ENCODE results near the gene NEUROD2. TPM values are rescaled to one million over a fixed set of nuclear protein-coding genes. Genes with fewer than 3 reads are reported as not detected.
A peak's percentile ranks its signal among the peaks of the same experiment; 100 is the strongest.

Gene NEUROD2
- total RNA-seq, 1 experiment from 2014 or later: not detected

DNA sequence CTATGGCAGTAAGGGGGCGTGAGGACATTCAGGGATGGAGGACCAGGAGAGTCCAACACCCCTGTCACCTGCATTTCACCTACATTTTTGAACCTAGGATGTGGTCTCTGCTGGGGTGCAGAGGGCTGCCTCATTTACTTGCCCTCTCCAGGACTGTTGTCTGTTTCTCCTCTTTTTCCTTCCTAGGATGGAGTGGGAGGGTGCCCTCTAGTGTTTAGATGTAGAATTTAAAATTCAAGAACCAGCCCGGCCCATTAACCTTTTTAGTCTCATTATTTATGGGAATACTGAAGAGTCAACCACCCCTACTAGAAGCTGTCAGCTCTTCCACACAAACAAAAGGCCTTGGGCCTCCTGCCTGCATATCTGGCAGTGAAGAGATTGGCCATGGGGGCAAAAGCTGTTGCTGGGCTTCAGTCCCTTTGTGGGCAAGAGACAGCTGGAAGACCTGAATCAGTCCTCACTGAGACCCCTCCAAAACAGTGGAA lies 26.7 kb upstream of the NEUROD2 start:
- intact Hi-C loops (cut with micrococcal nuclease; ENCODE audit: unreplicated experiment) (no loop called here), in situ Hi-C loops (cut with HindIII; ENCODE audit: low pct_unique_long_range_greater_than_20kb, low sequenced_read_pairs) (no loop called here)
- peak overlapping the region; percentile 75 for H3K27ac ChIP-seq (ENCODE audit: low read length)
- ATAC-seq (no peak), DNase-seq (ENCODE audit: low read depth, low spot score) (no peak)
- ChIA-PET POLR2A (no interaction called here), CTCF (interaction anchor here (1.1 to 1.6 kb wide), 2 partner anchors 13 to 32 kb away, joined by 3 to 4 read pairs; no protein-coding TSS in a partner anchor)
- peaks cover 55% of the 10 kb centered on the region for H3K4me1 ChIP-seq (ENCODE audit: control insufficient read depth, insufficient read depth, low read length)
- no TSS peak for BruUV-seq (replicated peaks)
- H3K9me3 ChIP-seq (ENCODE audit: control insufficient read depth, insufficient read depth, low read depth, low read length): no peaks in the 10 kb centered on the region
- no peaks in the 10 kb centered on the region for H3K27me3 ChIP-seq (ENCODE audit: control insufficient read depth, insufficient read depth, low read length)
- no peak overlapping the region for H3K4me3 ChIP-seq (ENCODE audit: low read depth in 2 of 2, low read length in 2 of 2)
- TF ChIP-seq CTCF (IDR thresholded peaks at IDR 0.05) (peak; percentile 80), SIN3A (IDR thresholded peaks at IDR 0.05; ENCODE audit: borderline replicate concordance, insufficient read depth, low read depth, low read length) (no peak)
- H3K36me3 ChIP-seq (ENCODE audit: control insufficient read depth, insufficient read depth, low read length): peaks cover 3% of the 10 kb centered on the region; the same call in 1 of the 2 replicates

GRCh38 chr17:39633570-39634183 lies 26.0 kb upstream of the NEUROD2 start:
- Histone ChIP-seq H3K36me3 (ENCODE audit: control insufficient read depth, insufficient read depth, low read length) (peaks cover 3% of the 10 kb centered on the region; the same call in 1 of the 2 replicates), H3K4me3 (ENCODE audit: low read depth in 2 of 2, low read length in 2 of 2) (no peak overlapping the region), H3K27me3 (ENCODE audit: control insufficient read depth, insufficient read depth, low read length) (no peaks in the 10 kb centered on the region), H3K27ac (ENCODE audit: low read length) (peak overlapping the region; percentile 75), H3K4me1 (ENCODE audit: control insufficient read depth, insufficient read depth, low read length) (peaks cover 49% of the 10 kb centered on the region), H3K9me3 (ENCODE audit: control insufficient read depth, insufficient read depth, low read depth, low read length) (no peaks in the 10 kb centered on the region)
- in situ Hi-C loops (cut with HindIII; ENCODE audit: low pct_unique_long_range_greater_than_20kb, low sequenced_read_pairs): no loop called here
- ChIA-PET POLR2A (interaction anchor here (0.6 kb wide), 1 partner anchor 34 kb away, joined by 3 read pairs; no protein-coding TSS in a partner anchor), CTCF (interaction anchor here (0.5 to 1.8 kb wide), 4 partner anchors 12 to 32 kb away, joined by 4 to 12 read pairs (median 8); no protein-coding TSS in a partner anchor)
- intact Hi-C loops (cut with micrococcal nuclease; ENCODE audit: unreplicated experiment): no loop called here
- no peak for TF ChIP-seq CTCF (IDR thresholded peaks at IDR 0.05)
- no peak for TF ChIP-seq TCF7L2 (IDR thresholded peaks at IDR 0.05; ENCODE audit: low read depth, low read length)
- no peak for TF ChIP-seq SIN3A (IDR thresholded peaks at IDR 0.05; ENCODE audit: borderline replicate concordance, insufficient read depth, low read depth, low read length)
- ATAC-seq: no peak
- DNase-seq (ENCODE audit: low read depth, low spot score): no peak
- no TSS peak for BruUV-seq (replicated peaks)

GRCh38 chr17:39632153-39632941 lies 24.6 kb upstream of the NEUROD2 start:
- TF ChIP-seq POLR2AphosphoS5 (IDR thresholded peaks at IDR 0.05; ENCODE audit: low read depth, low read length) (no peak), TCF7L2 (IDR thresholded peaks at IDR 0.05; ENCODE audit: low read depth, low read length) (peak; percentile 95)
- no peaks in the 10 kb centered on the region for H3K27me3 ChIP-seq (ENCODE audit: control insufficient read depth, insufficient read depth, low read length)
- H3K27ac ChIP-seq (ENCODE audit: low read length): peak overlapping the region; percentile 32
- BruUV-seq (replicated peaks): no TSS peak
- H3K4me3 ChIP-seq (ENCODE audit: low read depth in 2 of 2, low read length in 2 of 2): no peak overlapping the region
- peaks cover 41% of the 10 kb centered on the region for H3K4me1 ChIP-seq (ENCODE audit: control insufficient read depth, insufficient read depth, low read length)
- in situ Hi-C loops (cut with HindIII; ENCODE audit: low pct_unique_long_range_greater_than_20kb, low sequenced_read_pairs): no loop called here
- ChIA-PET CTCF (interaction anchor here (0.5 to 1.8 kb wide), 4 partner anchors 9 to 38 kb away, joined by 3 to 12 read pairs (median 7); no protein-coding TSS in a partner anchor), POLR2A (no interaction called here)
- DNase-seq (ENCODE audit: low read depth, low spot score) (no peak), ATAC-seq (peak; percentile 39; the same call in 1 of the 2 replicates)
- H3K9me3 ChIP-seq (ENCODE audit: control insufficient read depth, insufficient read depth, low read depth, low read length): no peaks in the 10 kb centered on the region
- intact Hi-C loops (cut with micrococcal nuclease; ENCODE audit: unreplicated experiment): no loop called here
- no peaks in the 10 kb centered on the region for H3K36me3 ChIP-seq (ENCODE audit: control insufficient read depth, insufficient read depth, low read length)
